ENCODE data around the gene NOS1.

The NOS1 gene

GRCh38 chr12:117166107-117166506, 195.3 kb downstream of the NOS1 start:
- DNase-seq: no peak

DNA sequence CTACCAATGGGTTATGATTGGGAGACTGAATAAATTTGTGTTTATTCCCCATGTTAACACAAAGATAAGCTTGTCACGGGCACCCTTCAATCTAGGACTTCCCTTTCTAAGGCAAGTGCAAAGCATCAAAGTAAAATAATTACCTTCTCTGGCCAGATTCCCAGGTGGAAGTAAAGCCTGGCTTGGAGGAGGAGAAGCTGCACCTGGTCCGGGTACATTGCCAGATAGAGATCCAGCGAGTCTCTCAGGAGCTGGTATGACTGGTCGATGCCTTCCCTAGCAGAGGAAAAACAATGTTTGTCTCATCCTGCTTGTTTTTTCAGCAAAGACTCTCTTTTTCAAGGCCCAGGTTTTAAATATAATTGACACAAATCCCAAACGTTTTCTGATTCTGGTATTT, 196.1 kb downstream of the NOS1 start:
- DNase-seq: no peak

- no peak for DNase-seq
These were observed 198.8 kb downstream of the NOS1 start for GRCh38 chr12:117162633-117163032.

GRCh38 chr12:117162167-117162539, 199.3 kb downstream of the NOS1 start:
- no peak for DNase-seq

DNA sequence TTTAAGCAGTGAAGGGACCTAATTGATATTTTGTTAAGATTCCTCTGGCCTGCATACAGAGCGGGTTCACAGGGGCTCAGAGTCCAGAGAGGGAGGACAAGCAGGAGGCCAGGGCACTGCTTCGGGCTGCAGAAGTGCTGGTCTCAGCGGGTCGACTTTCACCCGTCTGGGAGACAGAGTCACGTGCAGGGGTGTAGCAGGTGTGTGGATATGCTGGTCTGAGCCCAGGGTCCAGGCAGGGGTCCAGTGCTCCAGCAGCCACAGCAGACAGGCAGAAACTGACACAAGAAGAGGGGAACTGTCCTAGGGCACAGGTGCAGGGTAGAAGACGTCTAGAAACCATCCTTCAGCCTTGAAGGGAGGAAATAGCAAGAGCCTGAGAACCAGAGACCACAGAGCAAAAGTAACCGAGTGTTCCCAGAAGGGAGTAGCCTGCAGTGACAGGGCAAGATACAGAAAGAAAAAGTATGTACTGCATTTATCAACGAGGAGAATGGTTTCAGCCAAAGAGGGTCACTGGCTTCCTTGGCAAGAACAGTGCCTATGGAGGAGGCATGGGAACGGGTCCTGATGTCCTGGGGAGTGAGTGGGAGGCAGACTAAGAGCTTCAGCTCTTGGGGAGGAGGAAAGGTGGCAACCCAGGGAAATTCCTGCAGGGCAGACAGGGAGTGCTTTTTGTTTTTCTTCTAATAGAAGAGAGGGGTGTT, 199.8 kb downstream of the NOS1 start:
- DNase-seq: no peak

GRCh38 chr12:117159674-117160073, 201.8 kb downstream of the NOS1 start:
- no peak for DNase-seq

GRCh38 chr12:117158911-117159553, 202.4 kb downstream of the NOS1 start:
- DNase-seq: no peak

Data from suppressor macrophage treated with lipopolysaccharide for 4 hours (primary cell).